PC-9 (cell line): Measurements from ENCODE around the gene FOSB.
"Not testable (repeated sequence)": the region's sequence is repeated elsewhere in the genome, so short reads cannot be mapped to it uniquely, and the experiment has no call there.

Experiments
- EZH2 ChIP-seq: fragments of 200-600 bp; sonication (generic); IDR thresholded peaks from 2 replicates; pipeline ENCODE4 v1.8.0; 2017; ENCODE audit warnings: antibody characterized with exemption, low read depth
- TF ChIP-seq, protein P1 (sequence below): fragments of 200-600 bp; sonication (generic); conservative IDR thresholded peaks from 2 replicates; pipeline ENCODE4 v1.6.1; 2017; ENCODE audit warnings: mixed run types, antibody characterized with exemption, mild to moderate bottlenecking, moderate library complexity

DNA sequence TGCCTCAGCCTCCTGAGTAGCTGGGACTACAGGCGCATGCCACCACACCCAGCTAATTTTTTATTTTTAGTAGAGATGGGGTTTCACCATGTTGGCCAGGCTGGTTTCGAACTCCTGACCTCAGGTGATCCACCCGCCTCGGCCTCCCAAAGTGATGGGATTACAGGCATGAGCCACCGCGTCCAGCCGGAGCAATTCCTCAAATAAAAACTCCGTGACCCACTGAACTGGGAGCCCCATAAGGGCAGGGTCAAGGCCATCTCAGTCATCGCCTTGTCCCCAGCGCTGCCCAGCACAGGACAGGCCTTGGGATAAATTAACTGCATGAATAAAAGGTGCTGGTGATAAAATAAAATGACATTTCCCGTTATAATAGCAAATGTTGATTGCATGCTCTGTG, 37.9 kb upstream of the FOSB start:
- TF ChIP-seq, protein P1, sequence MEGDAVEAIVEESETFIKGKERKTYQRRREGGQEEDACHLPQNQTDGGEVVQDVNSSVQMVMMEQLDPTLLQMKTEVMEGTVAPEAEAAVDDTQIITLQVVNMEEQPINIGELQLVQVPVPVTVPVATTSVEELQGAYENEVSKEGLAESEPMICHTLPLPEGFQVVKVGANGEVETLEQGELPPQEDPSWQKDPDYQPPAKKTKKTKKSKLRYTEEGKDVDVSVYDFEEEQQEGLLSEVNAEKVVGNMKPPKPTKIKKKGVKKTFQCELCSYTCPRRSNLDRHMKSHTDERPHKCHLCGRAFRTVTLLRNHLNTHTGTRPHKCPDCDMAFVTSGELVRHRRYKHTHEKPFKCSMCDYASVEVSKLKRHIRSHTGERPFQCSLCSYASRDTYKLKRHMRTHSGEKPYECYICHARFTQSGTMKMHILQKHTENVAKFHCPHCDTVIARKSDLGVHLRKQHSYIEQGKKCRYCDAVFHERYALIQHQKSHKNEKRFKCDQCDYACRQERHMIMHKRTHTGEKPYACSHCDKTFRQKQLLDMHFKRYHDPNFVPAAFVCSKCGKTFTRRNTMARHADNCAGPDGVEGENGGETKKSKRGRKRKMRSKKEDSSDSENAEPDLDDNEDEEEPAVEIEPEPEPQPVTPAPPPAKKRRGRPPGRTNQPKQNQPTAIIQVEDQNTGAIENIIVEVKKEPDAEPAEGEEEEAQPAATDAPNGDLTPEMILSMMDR, result not testable (repeated sequence)
- not testable (repeated sequence) for TF ChIP-seq EZH2
